Neuronal stem cell (in vitro differentiated cells): ENCODE results near the gene EMC7.

Experiments
- DNase-seq: peaks from one replicate; pipeline ENCODE4 v3.0.0-alpha.2; 2013; ENCODE audit warnings: low spot score
- H2AFZ ChIP-seq: one replicate; pipeline ENCODE4 v1.6.1; 2013; ENCODE audit warnings: mild to moderate bottlenecking, low read length, inconsistent platforms
- H2AK5ac ChIP-seq: 2 replicates; pipeline ENCODE4 v1.6.1; 2013; ENCODE audit warnings: low read depth, mild to moderate bottlenecking, inconsistent platforms, low read length, moderate library complexity, mixed read lengths
- H2BK120ac ChIP-seq: 2 replicates; pipeline ENCODE4 v1.6.1; 2013; ENCODE audit warnings: low read depth, mild to moderate bottlenecking, inconsistent platforms, low read length, moderate library complexity, mixed read lengths
- H2BK12ac ChIP-seq: one replicate; pipeline ENCODE4 v1.6.1; 2013; ENCODE audit warnings: low read length, inconsistent platforms
- H2BK15ac ChIP-seq: 2 replicates; pipeline ENCODE4 v1.6.1; 2013; ENCODE audit warnings: mild to moderate bottlenecking, low read length, inconsistent platforms, mixed read lengths
- H2BK5ac ChIP-seq: one replicate; pipeline ENCODE4 v1.6.1; 2013; ENCODE audit warnings: inconsistent platforms, mild to moderate bottlenecking, low read length, moderate library complexity
- H3K14ac ChIP-seq: one replicate; pipeline ENCODE4 v1.6.1; 2013; ENCODE audit warnings: low read length, inconsistent platforms
- H3K18ac ChIP-seq: 2 replicates; pipeline ENCODE4 v1.6.1; 2013; ENCODE audit warnings: low read length, inconsistent platforms
- H3K23ac ChIP-seq: 2 replicates; pipeline ENCODE4 v1.6.1; 2013; ENCODE audit warnings: low read depth, mild to moderate bottlenecking, mixed read lengths, low read length, inconsistent platforms; ENCODE audit not compliant: poor library complexity
- H3K27ac ChIP-seq: replicated peaks from 3 replicates; pipeline ENCODE4 v1.5.1; 2013; ENCODE audit warnings: low read length, inconsistent platforms
- H3K27me3 ChIP-seq, 3 experiments: 2 replicates each; pipeline ENCODE4 v1.6.1; 2013; ENCODE audit warnings: low read length in 3 of 3, mild to moderate bottlenecking in 2 of 3, inconsistent platforms in 1 of 3, low read depth in 1 of 3, mixed read lengths in 1 of 3, moderate library complexity in 1 of 3; ENCODE audit not compliant: control insufficient read depth in 3 of 3, insufficient read depth in 3 of 3
- H3K36me3 ChIP-seq, 2 donors: replicated peaks in 1 of 2; 2 replicates each; pipeline ENCODE4 v1.6.1; 2013; ENCODE audit warnings: low read length in 2 of 2; ENCODE audit not compliant: control insufficient read depth in 2 of 2, insufficient read depth in 2 of 2
- H3K4ac ChIP-seq: 2 replicates; pipeline ENCODE4 v1.6.1; 2013; ENCODE audit warnings: inconsistent platforms, mild to moderate bottlenecking, low read length, moderate library complexity
- H3K4me1 ChIP-seq, 2 donors: 1 replicate in 1 of 2; 2 replicates in 1 of 2; pipeline ENCODE4 v1.6.1; 2013; ENCODE audit warnings: low read length in 2 of 2, low read depth in 1 of 2; ENCODE audit not compliant: control insufficient read depth in 2 of 2, insufficient read depth in 1 of 2
- H3K4me2 ChIP-seq: one replicate; pipeline ENCODE4 v1.6.1; 2013; ENCODE audit warnings: mild to moderate bottlenecking, low read length, inconsistent platforms; ENCODE audit not compliant: insufficient read depth, poor library complexity, severe bottlenecking
- H3K4me3 ChIP-seq, 2 donors: 2 replicates each; pipeline ENCODE4 v1.5.1; 2013; ENCODE audit warnings: low read length in 2 of 2, mild to moderate bottlenecking in 2 of 2, inconsistent platforms in 1 of 2, moderate library complexity in 1 of 2
- H3K79me1 ChIP-seq: one replicate; pipeline ENCODE4 v1.6.1; 2013; ENCODE audit warnings: low read depth, mild to moderate bottlenecking, inconsistent platforms, low read length, moderate library complexity
- H3K9ac ChIP-seq: one replicate; pipeline ENCODE4 v1.6.1; 2013; ENCODE audit warnings: mild to moderate bottlenecking, low read depth, low read length, inconsistent platforms; ENCODE audit not compliant: poor library complexity
- H3K9me3 ChIP-seq, 2 donors: replicated peaks in 1 of 2; 2 replicates each; pipeline versions ENCODE3 to v1.6.1; 2013; ENCODE audit warnings: low read length in 2 of 2, mild to moderate bottlenecking in 2 of 2, inconsistent platforms in 1 of 2, low read depth in 1 of 2, mixed read lengths in 1 of 2, moderate library complexity in 1 of 2; ENCODE audit not compliant: control insufficient read depth in 2 of 2, insufficient read depth in 1 of 2
- H4K8ac ChIP-seq: one replicate; pipeline ENCODE4 v1.6.1; 2013; ENCODE audit warnings: low read depth, mild to moderate bottlenecking, inconsistent platforms, low read length, moderate library complexity
- H4K91ac ChIP-seq: one replicate; pipeline ENCODE4 v1.6.1; 2013; ENCODE audit warnings: low read length, low read depth, mild to moderate bottlenecking, inconsistent platforms; ENCODE audit not compliant: poor library complexity
- WGBS, 2 donors: extraction: QIAGEN DNeasy Blood & Tissue Kit; methylation state at CpG; one replicate each; pipeline ENCODE4 v1.1.7; 2013; ENCODE audit warnings: missing lambda C conversion rate in 2 of 2, mixed read lengths in 1 of 2; ENCODE audit not compliant: insufficient read length in 2 of 2, insufficient replicate concordance in 1 of 2; ENCODE audit errors: extremely low coverage in 2 of 2; 5-methylcytosine and 5-hydroxymethylcytosine counted together

The EMC7 gene

DNA sequence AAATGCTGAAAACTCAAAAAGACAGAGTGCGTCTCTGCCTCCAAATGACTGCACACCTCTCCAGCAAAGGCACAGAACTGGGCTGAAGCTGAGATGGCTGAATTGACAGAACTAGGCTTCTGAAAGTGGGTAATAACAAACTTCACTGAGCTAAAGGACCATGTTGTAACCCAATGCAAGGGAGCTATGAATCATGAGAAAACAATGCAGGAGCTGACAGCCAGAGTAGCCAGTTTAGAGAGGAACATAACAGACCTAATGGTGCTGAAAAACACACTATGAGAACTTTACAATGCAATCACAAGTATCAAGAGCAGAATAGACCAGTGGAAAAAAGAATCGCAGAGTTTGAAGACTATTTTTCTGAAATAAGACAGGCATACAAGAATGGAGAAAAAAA, 52.5 kb downstream of the EMC7 start:
- Histone ChIP-seq H3K79me1 (no peaks in the 10 kb centered on the region), H3K14ac (no peak overlapping the region), H2BK15ac (no peak overlapping the region), H3K18ac (no peak overlapping the region), H2BK120ac (no peak overlapping the region), H4K8ac (no peak overlapping the region), H3K36me3 (no peaks in the 10 kb centered on the region), H3K27ac (no peak overlapping the region), H3K9me3 (no peaks in the 10 kb centered on the region), H3K23ac (no peak overlapping the region), H3K9ac (no peak overlapping the region), H4K91ac (no peak overlapping the region), H3K4me1 (no peaks in the 10 kb centered on the region), H3K27me3 (no peaks in the 10 kb centered on the region), H2BK12ac (no peak overlapping the region), H3K4me3 (no peak overlapping the region), H2BK5ac (no peak overlapping the region), H2AFZ (no peak overlapping the region), H3K4ac (no peak overlapping the region), H2AK5ac (no peak overlapping the region), H3K4me2 (no peak overlapping the region)
- DNase-seq, result no peak
- WGBS, 2 donors, result no CpG with 5 or more reads among the region's 2 CpGs

DNA sequence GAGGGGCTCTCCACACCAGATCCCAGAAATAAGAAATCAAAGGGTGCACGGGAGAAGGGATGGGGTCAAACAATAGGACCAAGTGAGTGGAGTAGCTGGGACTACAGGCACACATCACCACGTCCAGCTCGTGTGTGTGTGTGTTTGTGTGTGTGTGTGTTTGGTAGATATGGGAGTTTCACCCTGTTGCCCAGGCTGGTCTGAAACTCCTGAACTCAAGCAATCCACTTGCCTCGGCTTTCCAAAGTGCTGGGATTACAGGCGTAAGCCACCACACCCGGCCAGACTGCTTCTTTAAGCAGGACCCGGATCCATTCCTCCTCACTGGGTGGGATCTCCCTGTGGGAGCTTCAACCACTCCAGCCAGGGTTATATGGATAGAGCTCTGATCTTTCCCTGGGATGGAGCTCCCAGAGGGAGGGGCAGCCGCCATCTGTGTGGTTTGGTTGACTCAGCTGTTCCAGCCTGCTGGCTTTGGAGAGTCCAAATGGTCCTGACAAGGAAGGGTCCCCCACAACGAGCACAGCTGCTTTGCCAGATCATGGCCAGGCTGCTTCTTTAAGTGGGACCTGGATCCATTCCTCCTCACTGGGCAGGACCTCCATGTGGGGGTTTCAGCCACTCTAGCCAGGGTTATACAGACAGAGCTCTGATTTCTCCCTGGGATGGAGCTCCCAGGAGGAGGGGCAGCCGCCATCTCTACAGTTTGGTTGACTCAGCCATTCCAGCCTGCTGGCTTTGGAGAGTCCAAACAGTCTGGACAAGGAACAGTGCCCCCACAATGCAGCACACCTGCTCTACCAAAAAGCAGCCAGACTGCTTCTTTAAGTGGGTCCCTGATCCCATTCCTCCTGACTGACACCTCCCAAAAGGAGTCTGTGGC, 53.5 kb downstream of the EMC7 start:
- Histone ChIP-seq H3K9me3 (no peaks in the 10 kb centered on the region), H3K27ac (no peak overlapping the region), H3K4me3 (no peak overlapping the region), H2BK15ac (no peak overlapping the region), H2AK5ac (no peak overlapping the region), H3K18ac (no peak overlapping the region), H3K4me1 (no peaks in the 10 kb centered on the region), H3K4me2 (no peak overlapping the region), H2BK120ac (no peak overlapping the region), H3K14ac (no peak overlapping the region), H3K36me3 (no peaks in the 10 kb centered on the region), H3K9ac (no peak overlapping the region), H4K8ac (no peak overlapping the region), H2BK5ac (no peak overlapping the region), H3K4ac (no peak overlapping the region), H2BK12ac (no peak overlapping the region), H3K23ac (no peak overlapping the region), H2AFZ (peak overlapping the region; percentile 45), H3K79me1 (no peaks in the 10 kb centered on the region), H4K91ac (no peak overlapping the region), H3K27me3 (no peaks in the 10 kb centered on the region)
- DNase-seq, result no peak
- WGBS, 2 donors, result no CpG with 5 or more reads among the region's 10 CpGs

DNA sequence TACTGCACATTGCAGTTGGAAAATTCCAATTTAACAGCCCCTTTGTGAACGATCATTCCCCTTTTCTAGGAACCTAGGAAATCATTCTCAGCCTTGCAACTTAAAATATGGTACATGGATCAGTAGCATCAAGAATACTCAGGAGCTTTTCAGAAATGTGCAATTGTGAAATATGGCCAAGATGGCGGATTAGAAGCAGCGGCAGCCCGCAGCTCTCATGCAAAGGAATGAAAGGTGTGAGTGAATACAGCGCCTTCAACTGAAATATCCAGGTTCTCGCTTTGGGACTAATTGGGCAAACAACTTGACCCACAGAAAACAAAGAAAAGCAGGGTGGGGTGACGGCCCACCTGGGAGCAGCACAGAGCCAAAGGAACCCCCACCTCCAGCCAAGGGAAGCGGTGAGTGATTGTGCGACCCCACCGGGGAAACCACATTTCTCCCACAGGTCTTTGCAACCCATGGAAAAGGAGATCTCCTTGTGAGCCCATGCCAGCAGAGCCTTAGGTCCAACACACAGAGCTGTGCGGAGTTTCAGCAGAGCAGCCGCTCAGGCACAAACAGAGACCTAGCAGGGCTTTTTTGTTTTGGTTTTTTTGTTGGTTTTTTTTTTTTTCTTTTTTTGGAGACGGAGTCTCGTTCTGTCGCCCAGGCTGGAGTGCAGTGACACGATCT, 55.1 kb downstream of the EMC7 start:
- H3K9me3 ChIP-seq, result no peaks in the 10 kb centered on the region
- no peak overlapping the region for H2AK5ac ChIP-seq
- H2BK12ac ChIP-seq, result no peak overlapping the region
- no peak overlapping the region for H2BK15ac ChIP-seq
- H3K4me1 ChIP-seq, result no peaks in the 10 kb centered on the region
- H4K8ac ChIP-seq, result no peak overlapping the region
- DNase-seq, result no peak
- no peaks in the 10 kb centered on the region for H3K36me3 ChIP-seq
- H3K4me2 ChIP-seq, result no peak overlapping the region
- no peak overlapping the region for H3K27ac ChIP-seq
- H3K4ac ChIP-seq, result no peak overlapping the region
- no peaks in the 10 kb centered on the region for H3K27me3 ChIP-seq
- WGBS, 2 donors, result no CpG with 5 or more reads among the region's 16 CpGs
- no peaks in the 10 kb centered on the region for H3K79me1 ChIP-seq
- H2BK120ac ChIP-seq, result no peak overlapping the region
- no peak overlapping the region for H2BK5ac ChIP-seq
- no peak overlapping the region for H3K23ac ChIP-seq
- no peak overlapping the region for H3K4me3 ChIP-seq
- H3K18ac ChIP-seq, result no peak overlapping the region
- no peak overlapping the region for H4K91ac ChIP-seq
- H2AFZ ChIP-seq, result no peak overlapping the region
- H3K14ac ChIP-seq, result no peak overlapping the region
- H3K9ac ChIP-seq, result no peak overlapping the region

DNA sequence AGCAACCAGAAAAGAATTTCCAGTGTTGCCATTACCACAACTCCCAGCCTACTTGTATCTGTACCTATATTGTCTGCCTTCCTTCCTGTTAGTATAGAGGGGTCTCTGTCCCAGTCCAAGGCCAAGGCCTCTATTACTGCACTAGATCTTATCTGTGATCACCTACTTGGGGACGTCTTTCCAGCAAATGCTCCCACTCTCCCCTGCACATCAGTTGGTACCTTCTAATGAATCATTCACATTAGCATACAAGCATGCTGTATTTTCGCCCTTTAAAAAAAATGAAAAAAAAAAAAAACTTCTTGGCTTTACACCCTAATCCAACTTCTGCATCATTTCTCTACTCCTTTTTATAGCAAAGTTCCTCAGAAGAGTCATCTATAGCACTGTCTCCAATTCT, 57.8 kb downstream of the EMC7 start:
- Histone ChIP-seq H3K23ac (no peak overlapping the region), H3K4ac (no peak overlapping the region), H2BK5ac (no peak overlapping the region), H3K14ac (no peak overlapping the region), H4K8ac (no peak overlapping the region), H2AK5ac (no peak overlapping the region), H3K79me1 (no peaks in the 10 kb centered on the region), H2BK12ac (no peak overlapping the region), H2BK15ac (no peak overlapping the region), H3K36me3 (no peaks in the 10 kb centered on the region), H3K27ac (no peak overlapping the region), H3K4me3 (no peak overlapping the region), H2AFZ (no peak overlapping the region), H3K27me3 (no peaks in the 10 kb centered on the region), H3K4me1 (peaks cover 0 to 4% of the 10 kb centered on the region in 2 donors), H2BK120ac (no peak overlapping the region), H3K4me2 (no peak overlapping the region), H3K18ac (no peak overlapping the region), H4K91ac (no peak overlapping the region), H3K9ac (no peak overlapping the region), H3K9me3 (no peaks in the 10 kb centered on the region)
- no CpG with 5 or more reads among the region's 2 CpGs for WGBS, 2 donors
- no peak for DNase-seq
